ENCODE measurements around the gene ATG16L1. TPM values are rescaled to one million over a fixed set of nuclear protein-coding genes. Genes with fewer than 3 reads are reported as not detected.

ATG16L1 gene
- total and polyA plus RNA-seq, 2 experiments from 2014 or later: 15.3 to 37.9 TPM

GRCh38 chr2:233213975-233214374 lies 37.5 kb upstream of the ATG16L1 start:
- Histone ChIP-seq H3K27ac (ENCODE audit: low read depth) (no peak overlapping the region), H3K4me2 (no peak overlapping the region), H3K9me2 (ENCODE audit: insufficient read depth) (peaks cover 6% of the 10 kb centered on the region; the same call in 1 of the 2 replicates), H3K4me3 (no peak overlapping the region), H3K79me2 (replicated peaks; ENCODE audit: insufficient read depth) (no peaks in the 10 kb centered on the region), H3K36me3 (ENCODE audit: insufficient read depth) (no peaks in the 10 kb centered on the region), H3F3A (replicated peaks; ENCODE audit: low read depth) (peaks cover 4% of the 10 kb centered on the region; the same call in 1 of the 2 replicates), H3K4me1 (ENCODE audit: insufficient read depth) (peaks cover 26% of the 10 kb centered on the region), H3K27me3 (ENCODE audit: insufficient read depth) (no peaks in the 10 kb centered on the region), H4K20me1 (replicated peaks; ENCODE audit: insufficient read depth) (no peaks in the 10 kb centered on the region), H2AFZ (0 out of 2 replicates have a peak overlapping the region, but pooled peaks have one; percentile 14)
- Mint-ChIP-seq H3K9me3 (peaks cover 2% of the 10 kb centered on the region; the same call in 1 of the 3 replicates), H3K36me3 (ENCODE audit: low read depth) (no peaks in the 10 kb centered on the region), H3K27me3 (ENCODE audit: insufficient read depth, low read depth, poor library complexity) (peaks cover 13% of the 10 kb centered on the region), H3K4me3 (no peak overlapping the region), H3K27ac (no peak overlapping the region; the same call in 1 of the 2 replicates), H3K4me1 (peaks cover 24% of the 10 kb centered on the region)
- ATAC-seq: no peak
- TF ChIP-seq EZH2phosphoT487 (IDR thresholded peaks at IDR 0.05; ENCODE audit: unreplicated experiment) (no peak), JUNB (IDR thresholded peaks at IDR 0.05; ENCODE audit: unreplicated experiment) (no peak), EZH2 (IDR thresholded peaks at IDR 0.05; ENCODE audit: low read depth, unreplicated experiment) (no peak), ZNF331 (CRISPR knock-in tag; IDR thresholded peaks at IDR 0.05; ENCODE audit: low read depth) (no peak), POLR2AphosphoS5 (IDR thresholded peaks at IDR 0.05; ENCODE audit: low read depth) (no peak), ZNF462 (CRISPR knock-in tag; IDR thresholded peaks at IDR 0.05) (no peak), CREB1 (CRISPR knock-in tag; IDR thresholded peaks at IDR 0.05; ENCODE audit: low read depth) (no peak), STAT1 (IDR thresholded peaks at IDR 0.05; ENCODE audit: unreplicated experiment) (no peak), NANOG (IDR thresholded peaks at IDR 0.05; ENCODE audit: borderline replicate concordance) (no peak), CTCF (conservative IDR thresholded peaks at IDR 0.05; ENCODE audit: low read depth in 2 of 2) (no peak), REST (IDR thresholded peaks at IDR 0.05; ENCODE audit: unreplicated experiment) (no peak), ZNF114 (CRISPR knock-in tag; IDR thresholded peaks at IDR 0.05) (no peak), ETS1 (IDR thresholded peaks at IDR 0.05) (no peak)
- no peak for DNase-seq (ENCODE audit: low spot score)
